Loucy (cell line): ENCODE data around the gene SSPN.

Experiments used
- EZH2phosphoT487 ChIP-seq: fragments of 200-600 bp; IDR thresholded peaks from 2 replicates; pipeline ENCODE4 v1.6.1; 2018; ENCODE audit warnings: antibody characterized with exemption, mild to moderate bottlenecking, moderate library complexity, borderline replicate concordance
- TF ChIP-seq, protein P1 (sequence below): fragments of 200-600 bp; sonication (generic); conservative IDR thresholded peaks from 2 replicates; pipeline ENCODE4 v1.5.1; 2014; ENCODE audit warnings: mild to moderate bottlenecking, antibody characterized with exemption, low read length

GRCh38 chr12:26255893-26256645 is 60.7 kb downstream of the SSPN start:
- TF ChIP-seq, protein P1, sequence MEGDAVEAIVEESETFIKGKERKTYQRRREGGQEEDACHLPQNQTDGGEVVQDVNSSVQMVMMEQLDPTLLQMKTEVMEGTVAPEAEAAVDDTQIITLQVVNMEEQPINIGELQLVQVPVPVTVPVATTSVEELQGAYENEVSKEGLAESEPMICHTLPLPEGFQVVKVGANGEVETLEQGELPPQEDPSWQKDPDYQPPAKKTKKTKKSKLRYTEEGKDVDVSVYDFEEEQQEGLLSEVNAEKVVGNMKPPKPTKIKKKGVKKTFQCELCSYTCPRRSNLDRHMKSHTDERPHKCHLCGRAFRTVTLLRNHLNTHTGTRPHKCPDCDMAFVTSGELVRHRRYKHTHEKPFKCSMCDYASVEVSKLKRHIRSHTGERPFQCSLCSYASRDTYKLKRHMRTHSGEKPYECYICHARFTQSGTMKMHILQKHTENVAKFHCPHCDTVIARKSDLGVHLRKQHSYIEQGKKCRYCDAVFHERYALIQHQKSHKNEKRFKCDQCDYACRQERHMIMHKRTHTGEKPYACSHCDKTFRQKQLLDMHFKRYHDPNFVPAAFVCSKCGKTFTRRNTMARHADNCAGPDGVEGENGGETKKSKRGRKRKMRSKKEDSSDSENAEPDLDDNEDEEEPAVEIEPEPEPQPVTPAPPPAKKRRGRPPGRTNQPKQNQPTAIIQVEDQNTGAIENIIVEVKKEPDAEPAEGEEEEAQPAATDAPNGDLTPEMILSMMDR: no peak
- TF ChIP-seq EZH2phosphoT487: no peak
